ENCODE data around the gene WDR87. TPM values are rescaled to one million over a fixed set of nuclear protein-coding genes. Genes with fewer than 3 reads are reported as not detected.

WDR87 gene
- polyA plus RNA-seq, 1 experiment = not detected

- H3K27me3 ChIP-seq (ENCODE audit: control insufficient read depth, insufficient read depth, low read length) = no peaks in the 10 kb centered on the region
- no peak overlapping the region for H3K4me3 ChIP-seq (ENCODE audit: low read depth, low read length)
- ChIA-PET CTCF (no interaction called here), POLR2A (interaction anchor here (0.5 kb wide), 1 partner anchor 125 kb away, joined by 4 read pairs; no protein-coding TSS in a partner anchor)
- no peak overlapping the region for H3K27ac ChIP-seq (ENCODE audit: low read depth, low read length)
- DNase-seq (ENCODE audit: low read depth, low spot score) = no peak
- no peak for TF ChIP-seq CTCF (IDR thresholded peaks at IDR 0.05; ENCODE audit: low read depth, low read length)
- H3K9me3 ChIP-seq (ENCODE audit: control insufficient read depth, insufficient read depth, low read length) = peaks cover 4% of the 10 kb centered on the region
Observed at GRCh38 chr19:37953171-37953917, 47.0 kb upstream of the WDR87 start.

GRCh38 chr19:37951816-37952210 is 45.4 kb upstream of the WDR87 start:
- Histone ChIP-seq H3K4me3 (ENCODE audit: low read depth, low read length) (no peak overlapping the region), H3K27me3 (ENCODE audit: control insufficient read depth, insufficient read depth, low read length) (no peaks in the 10 kb centered on the region), H3K27ac (ENCODE audit: low read depth, low read length) (no peak overlapping the region), H3K9me3 (ENCODE audit: control insufficient read depth, insufficient read depth, low read length) (peaks cover 4% of the 10 kb centered on the region)
- no peak for TF ChIP-seq CTCF (IDR thresholded peaks at IDR 0.05; ENCODE audit: low read depth, low read length)
- CTCF ChIA-PET = no interaction called here
- POLR2A ChIA-PET = no interaction called here
- DNase-seq (ENCODE audit: low read depth, low spot score) = no peak

- no peak for TF ChIP-seq CTCF (IDR thresholded peaks at IDR 0.05; ENCODE audit: low read depth, low read length)
- CTCF ChIA-PET = interaction anchor here (0.6 to 1.3 kb wide), 2 partner anchors 8 to 27 kb away, joined by 7 to 9 read pairs; no protein-coding TSS in a partner anchor
- DNase-seq (ENCODE audit: low read depth, low spot score) = no peak
- POLR2A ChIA-PET = interaction anchor here (0.6 kb wide), 2 partner anchors 18 to 53 kb away, joined by 4 to 9 read pairs; no protein-coding TSS in a partner anchor
- Histone ChIP-seq H3K27ac (ENCODE audit: low read depth, low read length) (no peak overlapping the region), H3K9me3 (ENCODE audit: control insufficient read depth, insufficient read depth, low read length) (peaks cover 4% of the 10 kb centered on the region), H3K4me3 (ENCODE audit: low read depth, low read length) (no peak overlapping the region), H3K27me3 (ENCODE audit: control insufficient read depth, insufficient read depth, low read length) (no peaks in the 10 kb centered on the region)
Observed at GRCh38 chr19:37950471-37951175, 44.2 kb upstream of the WDR87 start.

GRCh38 chr19:37948362-37948761 is 42.0 kb upstream of the WDR87 start:
- ChIA-PET POLR2A (no interaction called here), CTCF (no interaction called here)
- no peak overlapping the region for H3K27ac ChIP-seq (ENCODE audit: low read depth, low read length)

More at GRCh38 chr19:37948362-37948761, 42.0 kb upstream of the WDR87 start:
- H3K4me3 ChIP-seq (ENCODE audit: low read depth, low read length) = no peak overlapping the region
- H3K27me3 ChIP-seq (ENCODE audit: control insufficient read depth, insufficient read depth, low read length) = no peaks in the 10 kb centered on the region
- H3K9me3 ChIP-seq (ENCODE audit: control insufficient read depth, insufficient read depth, low read length) = peaks cover 4% of the 10 kb centered on the region
- DNase-seq (ENCODE audit: low read depth, low spot score) = no peak
- TF ChIP-seq CTCF (IDR thresholded peaks at IDR 0.05; ENCODE audit: low read depth, low read length) = no peak
